ENCODE data around the gene CNOT1.

The CNOT1 gene

GRCh38 chr16:58548378-58548777 lies 81.2 kb downstream of the CNOT1 start (continued):
- TF ChIP-seq KLF17 (tag by site-specific recombination; IDR thresholded peaks at IDR 0.05) (no peak), ZNF571 (tag by site-specific recombination; IDR thresholded peaks at IDR 0.05) (no peak), ZNF518A (tag by site-specific recombination; conservative IDR thresholded peaks at IDR 0.05; ENCODE audit: low read depth) (no peak), ZNF423 (tag by site-specific recombination; IDR thresholded peaks at IDR 0.05) (no peak), BCL11A (tag by site-specific recombination; IDR thresholded peaks at IDR 0.05; ENCODE audit: low read depth) (no peak), ZNF629 (tag by site-specific recombination; IDR thresholded peaks at IDR 0.05) (no peak), KLF8 (tag by site-specific recombination; IDR thresholded peaks at IDR 0.05) (no peak), GFI1B (tag by site-specific recombination; IDR thresholded peaks at IDR 0.05) (no peak), ZNF558 (tag by site-specific recombination; IDR thresholded peaks at IDR 0.05) (no peak), SP7 (tag by site-specific recombination; IDR thresholded peaks at IDR 0.05) (no peak)
- TF ChIP-seq, protein P1, sequence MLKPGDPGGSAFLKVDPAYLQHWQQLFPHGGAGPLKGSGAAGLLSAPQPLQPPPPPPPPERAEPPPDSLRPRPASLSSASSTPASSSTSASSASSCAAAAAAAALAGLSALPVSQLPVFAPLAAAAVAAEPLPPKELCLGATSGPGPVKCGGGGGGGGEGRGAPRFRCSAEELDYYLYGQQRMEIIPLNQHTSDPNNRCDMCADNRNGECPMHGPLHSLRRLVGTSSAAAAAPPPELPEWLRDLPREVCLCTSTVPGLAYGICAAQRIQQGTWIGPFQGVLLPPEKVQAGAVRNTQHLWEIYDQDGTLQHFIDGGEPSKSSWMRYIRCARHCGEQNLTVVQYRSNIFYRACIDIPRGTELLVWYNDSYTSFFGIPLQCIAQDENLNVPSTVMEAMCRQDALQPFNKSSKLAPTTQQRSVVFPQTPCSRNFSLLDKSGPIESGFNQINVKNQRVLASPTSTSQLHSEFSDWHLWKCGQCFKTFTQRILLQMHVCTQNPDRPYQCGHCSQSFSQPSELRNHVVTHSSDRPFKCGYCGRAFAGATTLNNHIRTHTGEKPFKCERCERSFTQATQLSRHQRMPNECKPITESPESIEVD (tag by site-specific recombination; IDR thresholded peaks at IDR 0.05), result no peak

DNA sequence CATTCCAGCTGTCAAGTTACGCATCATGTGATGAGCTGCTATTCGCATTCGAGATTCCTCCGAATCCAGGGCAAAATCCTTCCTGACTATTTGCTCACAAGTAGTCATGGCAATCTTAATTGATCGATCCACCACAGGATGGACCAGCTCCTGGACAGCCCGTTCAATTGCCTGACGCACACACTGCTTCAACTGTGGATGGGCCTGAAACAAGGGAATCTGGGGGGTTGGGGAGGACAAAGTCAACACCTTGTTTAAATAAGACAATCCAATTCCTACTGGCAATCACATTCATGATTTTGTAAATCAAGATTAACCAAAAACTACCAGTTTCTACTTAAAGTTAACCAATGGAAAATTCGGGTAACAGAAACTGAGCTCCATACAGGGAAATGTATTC lies 85.9 kb downstream of the CNOT1 start:
- no peaks in the 10 kb centered on the region for H3K4me1 ChIP-seq (ENCODE audit: control insufficient read depth, insufficient read depth, low read length)
- CTCF ChIA-PET, result no interaction called here
- POLR2A ChIA-PET, result no interaction called here
- no peak overlapping the region for H3K4me3 ChIP-seq (ENCODE audit: low read depth, low read length)
- peaks cover 77 to 98% of the 10 kb centered on the region in 2 experiments for H3K36me3 ChIP-seq (ENCODE audit: control insufficient read depth in 2 of 2, insufficient read depth in 1 of 2, low read length in 2 of 2)
- H3K9me3 ChIP-seq (ENCODE audit: control insufficient read depth, insufficient read depth, low read depth, low read length), result no peaks in the 10 kb centered on the region
- no peak overlapping the region for H3K27ac ChIP-seq (ENCODE audit: extremely low read depth, low read depth, low read length)
- TF ChIP-seq HOXA7 (CRISPR knock-in tag; IDR thresholded peaks at IDR 0.05; ENCODE audit: borderline replicate concordance), result no peak
- TF ChIP-seq, protein P2, sequence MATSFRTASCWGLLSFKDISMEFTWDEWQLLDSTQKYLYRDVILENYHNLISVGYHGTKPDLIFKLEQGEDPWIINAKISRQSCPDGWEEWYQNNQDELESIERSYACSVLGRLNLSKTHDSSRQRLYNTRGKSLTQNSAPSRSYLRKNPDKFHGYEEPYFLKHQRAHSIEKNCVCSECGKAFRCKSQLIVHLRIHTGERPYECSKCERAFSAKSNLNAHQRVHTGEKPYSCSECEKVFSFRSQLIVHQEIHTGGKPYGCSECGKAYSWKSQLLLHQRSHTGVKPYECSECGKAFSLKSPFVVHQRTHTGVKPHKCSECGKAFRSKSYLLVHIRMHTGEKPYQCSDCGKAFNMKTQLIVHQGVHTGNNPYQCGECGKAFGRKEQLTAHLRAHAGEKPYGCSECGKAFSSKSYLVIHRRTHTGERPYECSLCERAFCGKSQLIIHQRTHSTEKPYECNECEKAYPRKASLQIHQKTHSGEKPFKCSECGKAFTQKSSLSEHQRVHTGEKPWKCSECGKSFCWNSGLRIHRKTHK (tag by site-specific recombination; IDR thresholded peaks at IDR 0.05), result no peak
- no peak for TF ChIP-seq ZNF18 (tag by site-specific recombination; IDR thresholded peaks at IDR 0.05)
- no peak for TF ChIP-seq ZNF157 (tag by site-specific recombination; IDR thresholded peaks at IDR 0.05)
- TF ChIP-seq ZNF791 (tag by site-specific recombination; IDR thresholded peaks at IDR 0.05), result no peak
- TF ChIP-seq ZBTB7A (tag by site-specific recombination; IDR thresholded peaks at IDR 0.05; ENCODE audit: low read depth), result no peak
- TF ChIP-seq SCRT2 (tag by site-specific recombination; IDR thresholded peaks at IDR 0.05), result no peak
